ENCODE results near the gene YLPM1. TPM values are rescaled to one million over a fixed set of nuclear protein-coding genes. Genes with fewer than 3 reads are reported as not detected.

The YLPM1 gene
- total RNA-seq, 1 donor from 2014 or later, result 49.5 TPM

- TF ChIP-seq CTCF (IDR thresholded peaks at IDR 0.05; ENCODE audit: insufficient read depth, low read depth, low read length) (no peak), EZH2 (IDR thresholded peaks at IDR 0.05; ENCODE audit: insufficient read depth, low read length) (no peak)
- H3K36me3 Mint-ChIP-seq (ENCODE audit: low read depth, unreplicated experiment), result peaks cover 18% of the 10 kb centered on the region
Observed at GRCh38 chr14:74816124-74816523, 53.0 kb downstream of the YLPM1 start.

GRCh38 chr14:74820288-74820687 is 57.2 kb downstream of the YLPM1 start:
- H3K27me3 ChIP-seq (ENCODE audit: insufficient read depth, low read length), result no peaks in the 10 kb centered on the region
- no peaks in the 10 kb centered on the region for H4K20me1 ChIP-seq (ENCODE audit: insufficient read depth, low read length)
- no peaks in the 10 kb centered on the region for H3K27me3 Mint-ChIP-seq (ENCODE audit: low read depth, unreplicated experiment)
- no peak overlapping the region for H3K4me2 ChIP-seq (ENCODE audit: low read length)
- no peak overlapping the region for H2AFZ ChIP-seq (ENCODE audit: low read depth, low read length)
- no peaks in the 10 kb centered on the region for H3K79me2 ChIP-seq (ENCODE audit: insufficient read depth, low read length)
- no peak for TF ChIP-seq EZH2 (IDR thresholded peaks at IDR 0.05; ENCODE audit: insufficient read depth, low read length)
- TF ChIP-seq CTCF (IDR thresholded peaks at IDR 0.05; ENCODE audit: insufficient read depth, low read depth, low read length), result no peak
- no peak overlapping the region for H3K4me3 ChIP-seq (ENCODE audit: insufficient read depth, low read depth, low read length)
- H3K9me3 Mint-ChIP-seq (ENCODE audit: unreplicated experiment), result no peaks in the 10 kb centered on the region
- no peaks in the 10 kb centered on the region for H3K4me1 ChIP-seq (ENCODE audit: insufficient read depth, low read length)
- peaks cover 50% of the 10 kb centered on the region for H3K36me3 ChIP-seq (ENCODE audit: insufficient read depth, low read length)
- H3K27ac ChIP-seq (ENCODE audit: low read depth, low read length), result no peak overlapping the region
- H3K9ac ChIP-seq (ENCODE audit: low read length), result no peak overlapping the region
- no peak overlapping the region for H3K4me3 Mint-ChIP-seq (ENCODE audit: unreplicated experiment)
- H3K4me1 Mint-ChIP-seq (ENCODE audit: low read depth, unreplicated experiment), result peaks cover 4% of the 10 kb centered on the region
- H3K27ac Mint-ChIP-seq (ENCODE audit: unreplicated experiment), result no peak overlapping the region
- DNase-seq (ENCODE audit: low read depth) (no peak), FAIRE-seq (no peak)
- peaks cover 8% of the 10 kb centered on the region for H3K36me3 Mint-ChIP-seq (ENCODE audit: low read depth, unreplicated experiment)
- no peaks in the 10 kb centered on the region for H3K9me3 ChIP-seq (ENCODE audit: insufficient read depth, low read depth, low read length)

More at GRCh38 chr14:74816124-74816523, 53.0 kb downstream of the YLPM1 start:
- Mint-ChIP-seq H3K4me3 (ENCODE audit: unreplicated experiment) (no peak overlapping the region), H3K27me3 (ENCODE audit: low read depth, unreplicated experiment) (no peaks in the 10 kb centered on the region), H3K9me3 (ENCODE audit: unreplicated experiment) (no peaks in the 10 kb centered on the region), H3K27ac (ENCODE audit: unreplicated experiment) (no peak overlapping the region), H3K4me1 (ENCODE audit: low read depth, unreplicated experiment) (no peaks in the 10 kb centered on the region)
- no peak overlapping the region for H3K9ac ChIP-seq (ENCODE audit: low read length)
- no peak for FAIRE-seq
- DNase-seq (ENCODE audit: low read depth), result no peak
- H3K4me2 ChIP-seq (ENCODE audit: low read length), result no peak overlapping the region
- no peak overlapping the region for H3K27ac ChIP-seq (ENCODE audit: low read depth, low read length)
- H3K36me3 ChIP-seq (ENCODE audit: insufficient read depth, low read length), result peaks cover 36% of the 10 kb centered on the region
- H3K4me3 ChIP-seq (ENCODE audit: insufficient read depth, low read depth, low read length), result no peak overlapping the region
- peaks cover 5% of the 10 kb centered on the region for H4K20me1 ChIP-seq (ENCODE audit: insufficient read depth, low read length)
- no peak overlapping the region for H2AFZ ChIP-seq (ENCODE audit: low read depth, low read length)
- no peaks in the 10 kb centered on the region for H3K9me3 ChIP-seq (ENCODE audit: insufficient read depth, low read depth, low read length)
- H3K27me3 ChIP-seq (ENCODE audit: insufficient read depth, low read length), result no peaks in the 10 kb centered on the region
- no peaks in the 10 kb centered on the region for H3K4me1 ChIP-seq (ENCODE audit: insufficient read depth, low read length)
- H3K79me2 ChIP-seq (ENCODE audit: insufficient read depth, low read length), result peaks cover 9% of the 10 kb centered on the region

GRCh38 chr14:74821267-74821915 is 58.3 kb downstream of the YLPM1 start:
- H3K27me3 ChIP-seq (ENCODE audit: insufficient read depth, low read length), result no peaks in the 10 kb centered on the region
- no peaks in the 10 kb centered on the region for H3K79me2 ChIP-seq (ENCODE audit: insufficient read depth, low read length)
- no peak overlapping the region for H3K27ac ChIP-seq (ENCODE audit: low read depth, low read length)
- Mint-ChIP-seq H3K4me1 (ENCODE audit: low read depth, unreplicated experiment) (peaks cover 4% of the 10 kb centered on the region), H3K27ac (ENCODE audit: unreplicated experiment) (no peak overlapping the region), H3K27me3 (ENCODE audit: low read depth, unreplicated experiment) (no peaks in the 10 kb centered on the region), H3K4me3 (ENCODE audit: unreplicated experiment) (no peak overlapping the region), H3K36me3 (ENCODE audit: low read depth, unreplicated experiment) (peaks cover 8% of the 10 kb centered on the region), H3K9me3 (ENCODE audit: unreplicated experiment) (no peaks in the 10 kb centered on the region)
- no peaks in the 10 kb centered on the region for H3K4me1 ChIP-seq (ENCODE audit: insufficient read depth, low read length)
- FAIRE-seq (no peak), DNase-seq (ENCODE audit: low read depth) (no peak)
- TF ChIP-seq CTCF (IDR thresholded peaks at IDR 0.05; ENCODE audit: insufficient read depth, low read depth, low read length), result no peak
- no peak for TF ChIP-seq EZH2 (IDR thresholded peaks at IDR 0.05; ENCODE audit: insufficient read depth, low read length)
- no peaks in the 10 kb centered on the region for H3K9me3 ChIP-seq (ENCODE audit: insufficient read depth, low read depth, low read length)
- H2AFZ ChIP-seq (ENCODE audit: low read depth, low read length), result no peak overlapping the region
- peaks cover 47% of the 10 kb centered on the region for H3K36me3 ChIP-seq (ENCODE audit: insufficient read depth, low read length)
- no peak overlapping the region for H3K4me2 ChIP-seq (ENCODE audit: low read length)
- H3K9ac ChIP-seq (ENCODE audit: low read length), result no peak overlapping the region
- H4K20me1 ChIP-seq (ENCODE audit: insufficient read depth, low read length), result no peaks in the 10 kb centered on the region
- no peak overlapping the region for H3K4me3 ChIP-seq (ENCODE audit: insufficient read depth, low read depth, low read length)
